GM19099 (cell line): ENCODE data around the gene FNIP2.

ENCODE experiments used
- POLR2A ChIP-seq: IDR thresholded peaks from 3 replicates; pipeline ENCODE4 v1.6.1; 2011; ENCODE audit warnings: low read depth; ENCODE audit not compliant: insufficient read length; ENCODE audit errors: extremely low read depth

Gene FNIP2

DNA sequence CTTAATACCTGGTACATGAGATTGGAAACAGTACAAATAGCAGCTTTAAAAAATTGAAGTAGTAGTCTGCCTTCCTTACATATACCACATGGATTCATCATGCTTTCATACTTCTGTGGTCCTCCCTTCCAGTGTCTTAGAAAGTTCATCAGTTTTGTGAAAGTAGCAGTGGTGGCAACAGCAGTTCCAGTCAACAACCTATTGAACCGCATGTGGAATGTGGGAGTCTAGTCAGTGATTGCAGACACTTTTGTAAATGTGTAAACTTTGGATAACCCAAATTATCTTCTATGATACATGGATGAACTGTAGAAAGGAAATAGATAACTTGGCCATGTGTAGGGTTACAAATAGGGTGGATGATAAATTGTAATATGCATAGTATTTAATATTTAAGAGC is 34.1 kb downstream of the FNIP2 start:
- TF ChIP-seq POLR2A, result no peak

DNA sequence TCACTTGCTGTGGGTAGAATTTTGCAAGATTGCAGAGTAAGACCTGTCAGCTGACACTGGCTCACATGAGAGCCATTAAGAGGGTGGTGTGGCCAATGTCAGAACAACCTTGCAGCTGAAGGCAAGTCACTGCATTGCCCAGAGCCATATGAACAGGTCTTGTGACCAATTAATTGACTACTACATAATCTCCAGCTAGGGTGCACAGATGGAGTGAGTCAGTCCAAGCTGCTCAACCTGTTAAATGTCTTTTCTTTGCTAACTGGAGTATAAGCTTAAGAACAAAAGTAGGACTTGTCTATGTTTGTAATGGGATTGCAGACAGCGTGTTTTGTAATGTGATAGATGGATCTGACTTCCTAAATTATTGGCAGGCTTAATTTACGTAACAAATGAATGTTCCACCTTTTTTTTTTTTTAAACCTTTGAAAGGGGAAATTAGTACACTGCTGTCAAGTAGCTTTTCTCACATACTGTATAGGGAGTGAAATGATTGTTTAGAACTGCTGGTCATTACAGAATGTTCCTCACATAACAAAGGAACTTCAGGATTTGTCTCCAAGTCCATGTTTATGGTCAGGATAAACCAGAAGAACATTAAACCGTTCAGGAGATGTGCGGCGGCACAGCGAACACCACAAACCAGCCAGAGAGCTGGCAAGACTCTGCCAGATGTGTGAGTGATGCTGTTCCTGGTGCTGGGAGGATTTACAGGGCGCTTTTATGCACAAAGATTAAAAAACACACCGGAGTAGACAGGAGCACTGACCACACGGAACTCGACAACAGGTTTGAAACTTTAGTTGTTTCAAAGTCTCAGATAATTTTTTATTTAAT is 37.0 kb downstream of the FNIP2 start:
- no peak for TF ChIP-seq POLR2A

DNA sequence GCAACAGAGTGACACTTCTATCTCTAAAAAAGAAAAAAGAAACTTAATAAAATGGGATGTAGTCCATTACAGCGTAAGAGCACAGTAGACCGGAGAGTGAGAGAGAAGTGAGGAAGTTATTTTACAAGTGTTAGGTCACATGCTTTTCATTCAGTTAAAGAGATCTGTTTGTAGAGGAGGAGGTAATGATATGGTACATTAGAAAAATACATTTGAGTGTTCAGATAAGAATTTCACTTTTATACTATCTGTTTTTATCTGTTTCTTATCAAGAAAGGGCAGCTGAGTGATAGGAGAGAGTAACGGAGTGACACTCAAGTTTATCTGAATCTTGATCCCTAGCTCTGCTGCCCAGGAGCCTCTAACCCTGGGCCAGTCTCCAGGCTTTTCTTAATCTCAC is 38.9 kb downstream of the FNIP2 start:
- TF ChIP-seq POLR2A, result no peak

DNA sequence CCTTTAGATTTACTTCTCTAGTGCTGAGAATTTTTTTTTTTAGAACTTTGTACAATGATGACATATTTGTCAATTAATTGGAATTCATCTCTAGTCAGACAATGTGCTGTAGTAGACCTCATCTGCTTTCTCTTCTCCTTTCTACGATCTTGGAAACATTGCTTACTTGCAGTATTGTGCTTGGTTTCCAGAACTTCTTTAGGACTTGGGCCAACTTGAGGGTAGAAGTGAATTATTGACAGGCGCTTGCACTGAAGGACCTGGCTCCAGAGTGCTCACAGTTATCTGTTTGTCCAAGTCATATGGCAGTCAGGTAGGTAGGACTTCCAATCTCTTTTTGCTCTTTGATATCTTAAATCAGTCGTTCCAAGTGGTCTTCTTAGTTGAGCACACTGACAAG is 39.6 kb downstream of the FNIP2 start:
- TF ChIP-seq POLR2A, result no peak

DNA sequence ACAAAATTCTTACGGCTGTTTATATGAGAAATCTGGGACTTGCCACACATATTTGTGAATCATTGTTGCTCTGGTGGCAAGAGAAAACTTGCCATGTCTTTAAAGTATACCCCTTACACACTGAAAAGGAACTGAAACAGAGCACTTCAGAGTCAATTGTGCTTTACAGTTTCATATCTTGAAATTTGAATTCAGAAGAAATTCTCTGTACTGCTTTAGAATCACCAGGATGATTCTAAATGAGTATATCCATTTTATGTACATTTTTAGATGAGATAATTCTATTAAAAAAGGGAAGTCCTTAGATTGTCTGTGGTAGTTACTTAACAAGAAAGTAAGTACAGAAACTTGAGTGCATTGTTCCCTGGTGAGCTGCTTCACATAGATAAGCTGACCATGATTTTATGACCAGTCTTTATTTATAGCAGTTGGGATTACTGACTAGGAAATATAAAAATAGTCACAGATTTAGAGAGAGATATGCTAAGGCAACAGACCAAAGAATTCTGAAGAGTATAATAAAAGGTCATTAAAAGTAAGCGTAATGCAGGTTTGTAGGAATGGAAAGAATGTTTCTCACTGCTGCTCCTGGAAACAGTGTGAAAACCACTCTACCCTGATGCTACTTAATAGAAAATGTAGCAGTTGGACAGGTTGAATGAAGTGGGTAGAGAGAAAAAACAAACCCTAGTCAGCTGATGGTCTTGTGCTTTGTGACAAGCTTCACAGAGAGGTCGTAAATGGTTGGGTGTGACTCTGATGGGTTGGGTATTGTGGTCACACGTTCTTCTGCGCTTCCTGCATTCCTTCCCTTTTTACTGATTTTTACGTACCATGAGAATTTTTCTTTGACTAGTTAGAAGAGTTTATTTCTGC is 41.0 kb downstream of the FNIP2 start:
- TF ChIP-seq POLR2A, result peak; percentile 16

DNA sequence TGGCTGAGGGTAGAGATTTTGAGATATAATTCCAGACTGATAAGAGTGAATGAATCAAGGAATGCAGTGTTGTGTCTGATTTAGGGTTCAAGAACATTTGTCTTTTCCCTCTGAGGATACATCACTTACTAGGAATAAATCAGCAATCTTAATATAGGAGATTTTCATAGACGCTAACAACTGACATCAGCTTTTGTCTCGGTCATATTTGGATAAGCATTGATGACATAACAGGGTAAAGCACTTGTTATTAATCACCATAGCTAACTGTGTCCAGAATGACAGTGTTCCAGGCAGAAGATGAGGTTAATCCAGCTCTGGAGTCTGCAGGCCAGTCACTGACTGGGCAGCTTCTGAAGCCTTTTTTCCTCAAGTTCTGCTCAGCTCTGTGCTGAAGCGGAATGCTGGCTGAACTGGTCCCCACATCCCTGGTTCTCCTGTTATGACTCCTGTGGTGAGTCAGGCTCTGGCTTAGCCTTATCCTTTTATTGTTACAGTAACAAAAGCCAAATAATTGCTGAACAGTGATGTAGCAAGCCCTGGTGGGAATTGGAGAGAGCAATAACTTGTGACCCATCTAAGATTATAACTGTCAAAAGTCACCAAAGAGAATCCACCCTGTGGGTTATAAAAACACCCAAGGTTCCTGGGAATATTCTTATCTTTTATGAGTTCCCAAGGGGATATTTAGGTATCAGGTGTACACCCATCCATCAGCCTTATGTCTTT is 41.8 kb downstream of the FNIP2 start:
- TF ChIP-seq POLR2A, result no peak

DNA sequence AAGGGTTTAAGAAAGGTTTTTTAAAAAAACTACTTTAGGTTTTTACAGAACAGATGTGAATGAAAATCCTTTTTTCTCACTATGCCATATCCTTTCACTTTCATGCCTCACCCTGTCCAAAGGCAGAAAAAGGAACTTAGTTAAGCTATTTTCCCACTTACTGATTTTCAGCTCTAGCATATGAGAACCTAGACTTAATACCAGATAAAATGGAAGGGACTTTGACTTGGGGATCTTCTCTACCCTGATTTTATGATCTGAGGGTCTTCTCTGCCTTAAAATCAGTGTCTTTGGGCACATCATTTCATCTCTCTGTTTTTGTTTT is 42.4 kb downstream of the FNIP2 start:
- no peak for TF ChIP-seq POLR2A

DNA sequence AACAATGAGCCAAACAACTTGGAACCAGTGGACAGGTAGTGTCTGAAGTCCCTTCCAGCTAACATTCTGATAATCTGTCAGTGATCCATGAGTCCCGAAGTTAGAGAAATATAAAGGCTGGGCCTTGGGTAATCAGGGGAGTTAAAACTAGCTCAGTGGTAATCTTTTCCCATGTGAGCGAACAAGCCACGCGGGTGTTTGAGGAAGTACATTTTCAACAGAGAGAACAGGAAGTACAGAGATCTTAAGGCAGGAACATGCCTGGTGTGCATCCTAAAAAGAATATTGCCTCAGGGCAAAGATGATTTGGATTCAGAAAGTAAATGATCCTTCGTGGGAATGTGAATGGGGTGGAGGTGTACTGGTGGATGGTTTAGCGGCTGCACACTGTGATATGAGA is 42.9 kb downstream of the FNIP2 start:
- no peak for TF ChIP-seq POLR2A

DNA sequence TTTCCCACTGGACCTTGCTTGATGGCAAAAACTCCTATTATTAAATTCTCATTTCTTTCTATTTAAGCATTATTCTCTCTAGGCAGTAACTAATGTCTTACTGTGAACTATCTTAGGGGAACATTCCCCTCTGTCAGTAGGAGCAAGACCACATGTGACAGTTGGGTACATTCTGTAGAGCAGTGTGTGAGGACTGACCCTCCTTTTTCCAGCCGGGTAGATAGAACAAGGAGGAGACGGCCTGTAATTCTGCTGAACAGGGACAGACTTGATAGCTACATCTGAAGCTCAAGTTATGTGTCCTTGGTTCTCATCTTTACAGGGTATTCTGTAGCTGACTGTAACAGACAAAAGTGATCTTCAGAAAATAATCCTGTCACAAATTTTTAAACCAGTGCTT is 43.3 kb downstream of the FNIP2 start:
- TF ChIP-seq POLR2A, result no peak

DNA sequence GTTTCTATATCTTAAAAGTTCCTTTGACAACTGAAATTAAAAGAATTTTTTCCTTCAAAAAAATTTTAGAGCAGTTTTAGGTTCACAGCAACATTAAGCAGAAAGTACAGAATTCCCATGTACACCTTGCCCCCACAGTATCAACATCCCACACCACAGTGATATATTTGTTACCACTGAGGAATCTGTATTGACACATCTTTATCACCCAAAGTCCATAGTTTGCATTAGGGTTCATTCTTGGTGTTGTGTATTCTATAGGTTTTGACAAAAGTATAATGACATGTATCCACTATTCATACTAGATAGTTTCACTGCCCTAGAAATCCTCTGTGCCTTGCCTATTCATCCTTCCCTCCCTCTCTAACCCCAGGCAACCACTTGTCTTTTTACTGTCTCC is 43.7 kb downstream of the FNIP2 start:
- TF ChIP-seq POLR2A, result no peak

DNA sequence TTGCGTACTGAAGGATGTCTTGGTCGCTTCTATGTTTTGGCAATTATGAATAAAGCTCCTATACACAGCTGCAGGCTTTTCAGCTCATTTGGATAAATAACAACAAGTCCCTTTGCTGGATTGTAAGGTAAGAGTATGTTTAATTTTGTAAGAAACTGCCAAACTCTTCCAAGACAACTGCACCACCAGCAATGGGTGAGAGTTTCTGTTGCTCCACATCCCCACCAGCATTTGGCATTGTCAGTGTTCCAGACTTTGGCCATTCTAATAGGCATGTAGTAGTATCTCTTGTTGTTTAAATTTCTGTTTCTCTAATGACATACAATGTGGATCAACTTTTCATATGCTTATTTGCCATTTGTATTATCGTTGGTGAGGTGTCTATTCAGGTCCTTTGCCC is 44.3 kb downstream of the FNIP2 start:
- no peak for TF ChIP-seq POLR2A

DNA sequence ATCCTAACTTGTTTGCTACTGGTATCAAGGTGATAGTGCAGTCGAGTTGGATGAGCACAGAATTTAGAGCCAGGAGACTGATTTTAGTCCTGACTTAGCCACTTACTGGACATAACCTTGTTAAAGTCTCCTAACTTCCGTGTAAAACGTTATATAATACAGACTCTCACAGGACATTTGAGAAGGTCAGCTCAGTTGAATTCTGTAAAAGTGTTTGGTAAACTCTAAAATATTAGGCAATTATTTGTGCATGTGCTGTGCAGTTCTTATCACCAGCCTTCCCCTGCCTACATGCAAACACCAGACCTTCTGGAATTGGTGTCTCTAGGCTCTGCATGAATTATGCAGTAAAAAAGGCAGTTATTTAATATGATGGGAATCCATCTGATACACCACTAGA is 45.4 kb downstream of the FNIP2 start:
- no peak for TF ChIP-seq POLR2A

DNA sequence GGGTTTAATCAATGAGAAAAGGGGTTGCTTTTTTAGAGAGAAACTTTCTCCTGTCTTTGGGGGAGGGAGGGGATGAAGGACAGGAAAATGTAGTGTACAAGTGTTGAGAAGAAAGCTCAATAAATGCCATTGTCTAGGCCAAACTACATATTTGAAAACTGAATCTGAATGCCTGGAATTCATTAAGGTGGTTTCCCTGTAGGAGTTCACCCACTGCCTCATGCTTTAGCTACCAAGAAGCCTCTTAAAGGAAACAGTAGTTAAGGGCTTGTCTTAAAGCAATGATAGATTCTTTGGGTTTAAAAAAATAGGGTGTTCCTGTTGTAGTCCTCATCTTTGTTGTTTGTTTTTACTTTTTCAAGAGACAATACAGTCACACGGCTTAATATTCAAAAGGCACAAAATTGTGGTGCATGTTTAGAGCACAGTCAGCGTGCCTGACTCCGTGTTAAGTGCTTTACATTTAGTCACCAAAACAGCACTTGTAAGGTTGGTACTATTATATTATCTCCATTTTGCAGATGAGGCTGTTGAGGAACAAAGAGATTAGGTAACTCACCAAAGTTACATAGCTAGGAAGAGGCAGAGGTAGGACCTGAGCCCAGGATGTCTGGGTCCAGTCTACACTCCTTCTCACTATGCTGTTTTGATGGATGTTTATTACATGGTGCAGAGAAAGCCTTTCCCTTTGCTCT is 46.0 kb downstream of the FNIP2 start:
- TF ChIP-seq POLR2A, result no peak

DNA sequence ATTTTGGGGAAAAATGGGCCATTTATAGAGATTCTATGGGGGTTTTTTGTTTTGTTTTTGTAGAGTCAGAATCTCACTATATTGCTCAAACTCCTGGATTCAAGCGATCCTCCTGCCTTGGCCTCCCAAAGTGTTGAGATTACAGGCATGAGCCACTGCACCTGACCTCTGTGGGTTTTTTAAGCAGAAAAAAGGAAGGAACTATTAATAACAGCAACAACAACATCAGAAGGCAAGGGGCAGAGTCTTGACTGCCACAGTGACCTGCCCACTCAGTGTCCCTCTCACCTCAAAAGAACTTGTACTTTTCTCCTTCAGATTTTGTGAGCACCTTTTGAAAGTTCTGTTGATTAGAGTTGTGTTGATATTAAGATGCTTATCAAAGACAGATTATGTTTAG is 48.1 kb downstream of the FNIP2 start:
- no peak for TF ChIP-seq POLR2A

DNA sequence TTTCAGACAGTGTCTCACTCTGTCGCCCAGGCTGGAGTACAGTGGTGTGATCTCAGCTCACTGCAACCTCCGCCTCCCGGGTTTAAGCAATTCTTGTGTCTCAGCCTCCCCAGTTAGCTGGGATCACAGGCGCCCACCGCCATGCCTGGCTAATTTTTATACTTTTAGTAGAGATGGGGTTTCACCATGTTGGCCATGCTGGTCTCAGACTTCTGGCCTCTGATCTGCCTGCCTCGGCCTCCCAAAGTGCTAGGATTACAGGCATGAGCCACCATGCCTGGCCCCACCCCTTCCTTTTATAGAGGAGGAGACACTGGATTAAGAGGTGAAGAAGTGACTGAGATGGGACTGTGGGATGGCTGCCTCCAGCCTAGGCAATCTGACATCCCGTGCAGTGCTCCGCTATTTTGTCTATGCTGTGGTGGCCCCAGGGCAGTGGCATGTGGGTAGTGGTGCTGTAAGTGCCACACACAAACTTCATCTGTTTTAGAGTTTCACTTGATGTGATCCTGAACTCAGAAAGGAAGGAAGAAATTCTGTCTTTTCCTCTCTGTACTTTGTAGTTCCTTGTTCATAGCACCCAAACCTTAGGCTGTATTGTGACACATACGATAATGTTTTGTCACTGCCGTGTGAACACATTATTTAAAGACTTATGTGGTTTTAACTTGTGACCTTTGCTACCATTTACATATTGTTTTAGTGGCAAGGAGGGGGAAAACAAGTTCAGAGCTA is 48.9 kb downstream of the FNIP2 start:
- no peak for TF ChIP-seq POLR2A

DNA sequence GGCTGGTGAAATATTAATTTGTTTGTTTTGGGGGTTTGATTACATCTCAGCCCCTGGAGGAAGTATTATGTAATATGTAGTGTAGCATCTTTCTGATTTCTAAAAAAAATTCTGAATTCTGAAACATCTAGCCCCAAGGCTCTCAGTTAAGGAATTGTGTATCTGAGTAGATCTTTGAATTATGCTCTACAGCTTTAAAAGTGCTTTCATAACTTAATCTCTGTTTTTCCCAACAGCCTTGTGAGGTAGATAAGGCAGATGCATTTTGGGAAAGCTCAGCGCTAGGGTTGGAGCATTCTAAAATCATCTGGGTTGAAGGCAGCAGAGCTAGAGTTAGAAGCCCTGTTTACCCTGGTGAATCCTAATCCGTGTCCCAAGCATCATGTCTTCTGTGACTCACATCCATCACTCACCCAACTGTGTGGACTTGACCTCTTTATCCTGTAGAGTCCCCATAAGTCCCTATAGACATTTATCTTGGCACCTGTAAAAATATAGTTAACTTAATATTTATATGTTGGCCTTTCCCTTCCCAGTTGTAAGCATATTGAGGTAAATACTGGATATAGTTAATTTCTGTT is 49.8 kb downstream of the FNIP2 start:
- no peak for TF ChIP-seq POLR2A
